GM18909 (cell line): ENCODE measurements around the gene CRYGD.

Experiments used
- ATAC-seq: cut with Tn5 transposase; IDR thresholded peaks from one replicate; pipeline ENCODE4 v1.9.1; 2021; ENCODE audit warnings: mild to moderate bottlenecking; ENCODE audit not compliant: unreplicated experiment, poor library complexity

Gene CRYGD

GRCh38 chr2:208092093-208092832, 32.1 kb downstream of the CRYGD start:
- no peak for ATAC-seq

GRCh38 chr2:208090420-208090819, 33.9 kb downstream of the CRYGD start:
- ATAC-seq = no peak

DNA sequence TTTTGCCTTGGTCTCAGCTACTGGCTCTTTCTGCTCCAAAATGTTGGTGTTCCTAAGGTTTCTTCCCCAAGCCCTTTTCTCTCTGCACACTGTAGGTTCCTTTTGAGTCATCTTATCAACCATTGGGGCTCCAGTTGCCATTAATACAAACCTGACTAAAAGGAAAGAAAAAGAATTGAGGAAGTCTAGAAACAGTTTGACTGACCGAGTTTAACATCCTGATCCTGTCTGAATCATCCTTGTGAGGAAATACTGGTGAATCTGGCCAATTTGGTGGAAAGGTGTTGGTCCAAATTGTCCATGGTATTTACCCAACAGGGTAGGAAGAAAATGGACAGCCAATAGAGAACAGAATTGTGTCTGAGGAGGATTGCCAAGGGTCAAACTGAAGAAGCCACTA, 38.3 kb downstream of the CRYGD start:
- ATAC-seq = no peak

DNA sequence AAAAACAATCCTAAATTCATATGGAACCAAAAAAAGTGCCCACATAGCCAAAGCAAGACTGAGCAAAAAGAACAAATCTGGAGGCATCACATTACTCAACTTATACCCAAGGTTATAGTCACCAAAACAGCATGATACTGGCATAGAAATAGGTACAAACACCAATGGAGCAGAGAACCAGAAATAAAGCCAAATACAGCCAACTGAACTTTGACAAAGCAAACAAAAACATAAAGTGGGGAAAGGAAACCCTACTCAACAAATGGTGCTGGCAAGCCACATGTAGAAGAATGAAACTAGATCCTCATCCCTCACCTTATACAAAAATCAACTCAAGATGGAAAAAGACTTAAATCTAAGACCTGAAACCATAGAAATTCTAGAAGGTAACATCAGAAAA, 40.5 kb downstream of the CRYGD start:
- ATAC-seq = no peak

DNA sequence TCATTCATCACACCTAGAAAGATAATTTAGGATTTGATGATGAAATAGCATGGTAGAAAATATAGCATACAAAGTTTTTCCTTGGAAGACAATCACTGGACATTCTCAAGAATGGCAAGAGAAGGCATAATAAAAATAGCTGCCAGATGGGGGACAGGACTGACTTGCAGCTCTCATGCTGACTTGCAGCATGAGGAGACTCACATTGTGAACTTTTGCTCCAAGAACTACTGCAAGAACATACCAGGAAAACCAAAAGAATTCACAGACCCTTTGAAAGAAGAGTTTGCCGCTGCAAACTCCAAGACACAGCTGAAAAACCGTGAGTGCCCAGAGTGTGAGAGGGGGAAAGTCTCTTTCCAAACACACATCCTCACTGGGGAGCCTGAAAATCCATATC, 47.0 kb downstream of the CRYGD start:
- ATAC-seq = no peak

GRCh38 chr2:208074610-208075356, 49.5 kb downstream of the CRYGD start:
- no peak for ATAC-seq

DNA sequence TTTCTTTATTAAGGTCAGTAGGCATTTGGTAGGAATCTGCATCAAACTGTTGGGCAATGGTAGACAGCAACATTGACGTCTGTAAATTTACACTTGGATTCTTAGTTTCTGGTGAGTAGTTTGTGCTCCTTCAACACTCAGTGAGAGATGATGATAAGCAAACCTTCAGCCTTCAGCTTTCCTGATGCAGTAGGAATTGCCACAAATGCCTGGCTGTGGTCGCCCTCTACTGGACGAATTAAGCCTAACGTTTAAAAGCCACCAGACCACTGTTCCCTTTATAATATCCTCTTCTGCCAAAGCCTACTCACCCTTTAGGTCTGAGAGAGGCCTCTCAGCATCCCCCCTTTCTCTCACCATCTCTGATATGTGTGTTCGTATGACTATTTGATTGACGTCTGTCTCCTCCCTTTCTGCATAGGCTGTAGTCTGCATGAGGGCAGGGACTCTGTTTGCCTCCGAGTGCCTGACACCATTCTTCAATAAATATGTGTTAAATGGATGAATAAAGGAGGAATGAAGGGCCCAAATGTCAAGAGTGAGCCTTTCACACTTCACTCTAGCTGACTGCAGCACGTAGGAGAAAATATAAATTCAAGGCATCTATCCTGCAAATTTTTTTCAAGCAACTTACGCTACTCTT, 52.0 kb downstream of the CRYGD start:
- ATAC-seq = peak; percentile 89
